ENCODE results near the gene PDCD10.

The PDCD10 gene

DNA sequence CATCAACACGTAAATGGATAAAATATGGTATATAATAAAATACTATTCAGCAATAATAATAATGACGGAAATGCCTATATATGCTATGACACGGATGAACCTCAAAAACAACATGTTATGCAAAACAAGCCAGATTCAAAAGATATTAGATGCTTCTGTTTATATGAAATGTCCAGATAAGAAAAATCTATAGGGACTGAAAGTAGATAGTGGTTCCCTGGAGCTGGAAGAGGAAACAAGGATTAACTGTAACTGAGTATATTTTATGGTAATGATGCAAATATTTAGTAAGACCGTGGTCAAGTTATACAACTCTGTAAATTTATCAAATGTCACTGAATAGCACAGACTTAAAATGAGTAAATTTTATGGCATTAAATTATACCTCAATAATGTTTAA lies 55.2 kb downstream of the PDCD10 start:
- Mint-ChIP-seq H3K4me3 (no peak overlapping the region), H3K27me3 (no peaks in the 10 kb centered on the region), H3K9me3 (peaks cover 18% of the 10 kb centered on the region), H3K4me1 (no peaks in the 10 kb centered on the region), H3K27ac (no peak overlapping the region), H3K36me3 (peaks cover 49% of the 10 kb centered on the region)
- DNase-seq = no peak
- CTCF ChIA-PET = no interaction called here

- Mint-ChIP-seq H3K36me3 (peaks cover 55% of the 10 kb centered on the region), H3K4me1 (no peaks in the 10 kb centered on the region), H3K9me3 (peaks cover 18% of the 10 kb centered on the region), H3K27ac (no peak overlapping the region), H3K27me3 (no peaks in the 10 kb centered on the region), H3K4me3 (no peak overlapping the region)
- no peak for DNase-seq
- CTCF ChIA-PET = no interaction called here
Observed at GRCh38 chr3:167675848-167676247, 58.8 kb downstream of the PDCD10 start.

DNA sequence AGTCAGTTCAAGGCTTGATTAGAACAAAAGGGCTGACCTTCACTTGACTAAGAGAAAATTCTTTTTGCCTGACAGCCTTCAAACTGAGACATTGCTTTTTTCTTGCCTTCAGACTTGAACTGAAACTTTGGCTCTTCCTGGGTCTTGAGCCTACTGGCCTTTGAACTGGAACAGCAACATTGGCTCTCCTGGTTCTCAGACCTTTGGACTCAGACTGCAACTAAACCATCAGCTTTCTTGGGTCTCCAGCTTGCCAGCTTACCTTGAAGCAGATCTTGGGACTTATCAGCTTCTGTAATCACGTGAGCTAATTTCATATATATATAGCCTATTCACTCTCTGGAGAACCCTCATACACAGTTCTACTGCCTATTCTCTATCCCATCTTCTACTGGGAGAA lies 61.5 kb downstream of the PDCD10 start:
- Mint-ChIP-seq H3K27me3 (no peaks in the 10 kb centered on the region), H3K4me3 (no peak overlapping the region), H3K4me1 (no peaks in the 10 kb centered on the region), H3K36me3 (peaks cover 43% of the 10 kb centered on the region), H3K27ac (no peak overlapping the region), H3K9me3 (peaks cover 18% of the 10 kb centered on the region)
- DNase-seq = no peak
- CTCF ChIA-PET = interaction anchor here (1.8 kb wide), 1 partner anchor 12 kb away, joined by 9 read pairs; no protein-coding TSS in a partner anchor

DNA sequence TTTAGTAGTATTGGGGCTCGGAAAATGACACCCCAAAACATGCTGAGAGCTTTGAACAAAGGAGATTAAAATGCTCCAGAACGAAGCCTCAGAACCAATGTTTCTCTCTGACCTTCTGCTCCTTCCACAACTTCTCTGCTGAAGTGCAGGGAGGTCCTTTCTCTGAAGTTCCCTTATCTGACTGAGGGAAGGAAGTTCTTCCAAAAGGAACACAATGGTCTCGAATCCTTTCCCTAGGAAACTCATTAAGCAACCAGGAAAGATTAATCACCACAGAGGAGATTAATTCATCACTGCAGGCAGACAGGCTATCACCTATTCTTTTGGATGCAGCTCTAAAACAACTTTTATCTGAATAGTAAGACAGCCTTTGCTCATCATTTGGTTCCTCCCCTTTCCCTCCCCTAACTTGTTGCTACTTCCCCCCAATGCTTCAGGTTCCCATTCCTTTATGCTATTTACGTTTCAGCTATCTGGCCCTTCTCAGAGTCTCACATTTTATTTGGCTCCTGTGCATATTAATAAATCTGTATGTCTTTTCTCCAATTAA lies 62.7 kb downstream of the PDCD10 start:
- Mint-ChIP-seq H3K4me3 (no peak overlapping the region), H3K36me3 (peaks cover 38% of the 10 kb centered on the region), H3K4me1 (no peaks in the 10 kb centered on the region), H3K27me3 (no peaks in the 10 kb centered on the region), H3K9me3 (peaks cover 18% of the 10 kb centered on the region), H3K27ac (no peak overlapping the region)
- CTCF ChIA-PET = no interaction called here
- no peak for DNase-seq

DNA sequence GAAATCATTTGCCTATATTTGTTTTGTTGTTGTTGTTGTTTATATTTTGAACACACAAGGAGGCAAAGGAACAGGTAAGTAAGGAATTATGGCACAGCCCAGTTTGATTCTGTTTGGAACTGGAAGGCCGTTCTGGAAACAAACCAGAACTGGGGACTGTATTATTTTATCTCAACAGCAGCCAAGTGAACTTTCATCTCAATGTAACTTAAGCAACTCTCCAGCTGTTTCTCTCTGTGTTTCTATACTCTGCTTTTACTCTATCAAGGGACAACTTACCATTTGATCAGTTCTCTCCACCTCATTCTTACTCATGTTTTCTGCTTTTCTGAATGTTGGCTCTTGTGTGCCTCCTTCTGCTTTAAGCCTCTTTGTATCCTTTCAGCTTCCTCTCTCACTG lies 65.0 kb downstream of the PDCD10 start:
- H3K27me3 Mint-ChIP-seq = no peaks in the 10 kb centered on the region
- CTCF ChIA-PET = interaction anchor here (3.2 kb wide), 1 partner anchor 15 kb away, joined by 15 read pairs; no protein-coding TSS in a partner anchor
- H3K36me3 Mint-ChIP-seq = peaks cover 16% of the 10 kb centered on the region
- no peak for DNase-seq
- H3K4me3 Mint-ChIP-seq = no peak overlapping the region
- H3K9me3 Mint-ChIP-seq = no peaks in the 10 kb centered on the region
- H3K27ac Mint-ChIP-seq = no peak overlapping the region
- H3K4me1 Mint-ChIP-seq = no peaks in the 10 kb centered on the region

- Mint-ChIP-seq H3K27me3 (no peaks in the 10 kb centered on the region), H3K27ac (peak overlapping the region; percentile 38), H3K36me3 (peaks cover 7% of the 10 kb centered on the region), H3K9me3 (no peaks in the 10 kb centered on the region), H3K4me3 (no peak overlapping the region), H3K4me1 (no peaks in the 10 kb centered on the region)
- CTCF ChIA-PET = interaction anchor here (3.2 kb wide), 1 partner anchor 17 kb away, joined by 15 read pairs; no protein-coding TSS in a partner anchor
- DNase-seq = no peak
Observed at GRCh38 chr3:167668651-167669050, 66.0 kb downstream of the PDCD10 start.

DNA sequence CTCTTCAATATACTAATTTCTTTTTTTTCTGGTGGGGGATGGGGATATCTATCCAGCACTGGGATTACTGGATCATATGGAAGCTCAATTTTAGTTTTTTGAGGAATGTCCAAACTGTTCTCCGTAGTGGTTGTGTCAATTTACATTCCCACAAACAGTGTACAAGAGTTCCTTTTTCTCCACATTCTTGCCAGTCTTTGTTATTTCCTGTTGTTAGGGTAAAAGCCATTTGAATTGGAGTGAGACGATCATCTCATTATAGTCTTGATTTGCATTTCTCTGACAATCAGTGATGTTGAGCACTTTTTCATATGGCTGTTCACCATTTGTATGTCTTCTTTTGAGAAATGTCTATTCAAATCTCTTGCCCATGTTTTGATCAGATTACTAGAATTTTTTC lies 68.1 kb downstream of the PDCD10 start:
- no peak overlapping the region for H3K27ac Mint-ChIP-seq
- CTCF ChIA-PET = interaction anchor here (0.5 kb wide), 1 partner anchor 19 kb away, joined by 3 read pairs; no protein-coding TSS in a partner anchor
- H3K27me3 Mint-ChIP-seq = no peaks in the 10 kb centered on the region
- no peaks in the 10 kb centered on the region for H3K9me3 Mint-ChIP-seq
- no peak overlapping the region for H3K4me3 Mint-ChIP-seq
- no peaks in the 10 kb centered on the region for H3K4me1 Mint-ChIP-seq
- DNase-seq = no peak
- H3K36me3 Mint-ChIP-seq = no peaks in the 10 kb centered on the region

DNA sequence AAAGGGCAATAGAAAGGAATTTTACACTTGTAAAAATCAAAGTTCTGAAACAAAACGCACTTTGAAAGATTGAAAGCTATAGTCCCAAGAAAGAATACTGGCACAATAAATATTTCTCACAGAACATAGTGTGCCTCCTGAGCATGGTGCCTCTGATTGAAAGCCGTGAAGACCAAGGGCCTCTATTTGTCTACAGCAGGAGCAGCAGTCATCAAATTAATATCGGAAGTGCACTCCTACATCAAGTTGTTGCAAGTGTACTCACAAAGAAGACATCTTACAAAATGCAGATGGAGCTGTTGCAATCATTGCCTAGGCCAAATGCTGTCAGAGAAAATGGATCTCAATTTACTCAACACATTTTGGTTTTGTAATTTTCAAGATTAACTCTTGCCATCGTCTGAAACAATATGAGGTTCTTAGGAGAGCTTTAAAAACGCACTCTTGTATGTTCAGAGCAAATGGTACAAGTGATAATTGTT lies 71.7 kb downstream of the PDCD10 start:
- no peak overlapping the region for H3K4me3 Mint-ChIP-seq
- H3K27ac Mint-ChIP-seq = no peak overlapping the region
- CTCF ChIA-PET = no interaction called here
- H3K36me3 Mint-ChIP-seq = no peaks in the 10 kb centered on the region
- no peak for DNase-seq
- no peaks in the 10 kb centered on the region for H3K9me3 Mint-ChIP-seq
- no peaks in the 10 kb centered on the region for H3K4me1 Mint-ChIP-seq
- H3K27me3 Mint-ChIP-seq = peaks cover 3% of the 10 kb centered on the region

- Mint-ChIP-seq H3K27me3 (peaks cover 6% of the 10 kb centered on the region), H3K27ac (no peak overlapping the region), H3K9me3 (no peaks in the 10 kb centered on the region), H3K36me3 (no peaks in the 10 kb centered on the region), H3K4me1 (no peaks in the 10 kb centered on the region), H3K4me3 (no peak overlapping the region)
- DNase-seq = no peak
- CTCF ChIA-PET = no interaction called here
Observed at GRCh38 chr3:167657684-167658225, 76.9 kb downstream of the PDCD10 start.

GRCh38 chr3:167656821-167657220 lies 77.9 kb downstream of the PDCD10 start:
- no peak for DNase-seq
- Mint-ChIP-seq H3K9me3 (no peaks in the 10 kb centered on the region), H3K4me3 (no peak overlapping the region), H3K27me3 (peaks cover 6% of the 10 kb centered on the region), H3K4me1 (no peaks in the 10 kb centered on the region), H3K36me3 (no peaks in the 10 kb centered on the region), H3K27ac (no peak overlapping the region)
- CTCF ChIA-PET = no interaction called here

DNA sequence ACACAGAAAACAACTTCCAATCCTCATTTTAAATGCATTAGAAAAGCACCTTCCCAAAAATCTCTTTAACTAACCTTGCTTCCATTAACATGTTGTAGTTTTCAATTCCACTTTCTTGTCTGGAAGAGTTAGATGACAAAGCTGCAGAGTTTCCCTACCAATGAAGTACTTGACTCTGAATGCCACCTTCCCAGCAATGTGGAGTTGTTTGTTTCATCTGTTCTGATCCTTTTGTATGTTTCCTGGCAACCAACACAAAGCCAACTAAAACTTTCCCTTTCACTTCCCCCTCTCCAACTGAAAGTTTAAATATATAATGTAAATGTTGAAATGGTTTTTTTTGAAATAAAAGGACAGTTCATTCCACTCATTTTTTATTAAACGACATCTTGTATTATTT lies 80.9 kb downstream of the PDCD10 start, which contains the start of gene WDR49:
Gene WDR49 (minus strand): TSS at position 183 of the 400 bp plus-strand sequence. CDS start 517 bp downstream, outside the sequence.
- Mint-ChIP-seq H3K27me3 (peaks cover 3% of the 10 kb centered on the region), H3K27ac (no peak within 1 kb of the TSS)

GRCh38 chr3:167653155-167653554 lies 81.5 kb downstream of the PDCD10 start:
- Mint-ChIP-seq H3K4me1 (no peaks in the 10 kb centered on the region), H3K9me3 (no peaks in the 10 kb centered on the region), H3K4me3 (no peak overlapping the region), H3K36me3 (no peaks in the 10 kb centered on the region), H3K27me3 (peaks cover 3% of the 10 kb centered on the region), H3K27ac (no peak overlapping the region)
- CTCF ChIA-PET = interaction anchor here (1.0 kb wide), 1 partner anchor 32 kb away, joined by 3 read pairs; no protein-coding TSS in a partner anchor
- no peak for DNase-seq

More for the DNA sequence above, 80.9 kb downstream of the PDCD10 start, which contains the start of gene WDR49:
- CTCF ChIA-PET = no interaction called here
- H3K9me3 Mint-ChIP-seq = no peaks in the 10 kb centered on the region
- no peaks in the 10 kb centered on the region for H3K36me3 Mint-ChIP-seq
- no peaks in the 10 kb centered on the region for H3K4me1 Mint-ChIP-seq
- DNase-seq = no peak
- H3K4me3 Mint-ChIP-seq = no peak within 1 kb of the TSS

DNA sequence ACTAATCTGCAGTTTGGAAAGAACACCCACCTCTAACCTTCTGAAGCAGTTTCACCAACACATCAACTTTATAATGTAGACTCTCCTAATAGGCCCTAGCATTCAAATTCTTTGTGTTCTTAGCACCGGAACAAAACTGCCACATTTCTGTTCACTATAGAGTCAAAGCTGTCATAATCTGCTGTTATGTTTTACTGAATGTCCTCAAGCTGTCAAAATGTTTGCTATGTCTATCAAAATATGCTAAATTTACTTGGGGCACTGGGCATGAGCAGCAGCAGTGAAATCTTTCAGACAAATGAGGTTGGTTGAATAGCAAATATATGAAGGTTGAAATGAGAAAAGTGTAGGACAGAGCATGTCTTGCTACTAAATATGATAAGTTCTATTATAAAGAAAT lies 82.9 kb downstream of the PDCD10 start:
- no peak overlapping the region for H3K27ac Mint-ChIP-seq
- no peaks in the 10 kb centered on the region for H3K4me1 Mint-ChIP-seq
- no peaks in the 10 kb centered on the region for H3K27me3 Mint-ChIP-seq
- H3K4me3 Mint-ChIP-seq = no peak overlapping the region
- no peaks in the 10 kb centered on the region for H3K36me3 Mint-ChIP-seq
- no peak for DNase-seq
- CTCF ChIA-PET = no interaction called here
- no peaks in the 10 kb centered on the region for H3K9me3 Mint-ChIP-seq

GRCh38 chr3:167650459-167650858 lies 84.2 kb downstream of the PDCD10 start:
- Mint-ChIP-seq H3K9me3 (peaks cover 2% of the 10 kb centered on the region), H3K27me3 (no peaks in the 10 kb centered on the region), H3K4me3 (no peak overlapping the region), H3K36me3 (no peaks in the 10 kb centered on the region), H3K4me1 (no peaks in the 10 kb centered on the region), H3K27ac (no peak overlapping the region)
- no peak for DNase-seq
- CTCF ChIA-PET = no interaction called here

- H3K27me3 Mint-ChIP-seq = no peaks in the 10 kb centered on the region
- H3K4me3 Mint-ChIP-seq = no peak overlapping the region
- CTCF ChIA-PET = no interaction called here
- H3K36me3 Mint-ChIP-seq = no peaks in the 10 kb centered on the region
- H3K27ac Mint-ChIP-seq = no peak overlapping the region
- DNase-seq = no peak
- H3K9me3 Mint-ChIP-seq = peaks cover 2% of the 10 kb centered on the region
- H3K4me1 Mint-ChIP-seq = no peaks in the 10 kb centered on the region
Observed at GRCh38 chr3:167649746-167650145, 84.9 kb downstream of the PDCD10 start.

Data from activated naive CD4-positive, alpha-beta T cell treated with anti-CD3 and anti-CD28 coated beads, Interleukin-2, amount 10 ng/mL, durations not matched to agents 7 days and 5 days (primary cell).